ENCODE results near the gene MOCS3. TPM values are rescaled to one million over a fixed set of nuclear protein-coding genes. Genes with fewer than 3 reads are reported as not detected.

Gene MOCS3
- total and polyA plus RNA-seq, 10 of the 15 experiments (the other 5 are each of a cell fraction or from before 2014, with no cell fraction given) = 0.87 to 5.9 (median 3.6) TPM

DNA sequence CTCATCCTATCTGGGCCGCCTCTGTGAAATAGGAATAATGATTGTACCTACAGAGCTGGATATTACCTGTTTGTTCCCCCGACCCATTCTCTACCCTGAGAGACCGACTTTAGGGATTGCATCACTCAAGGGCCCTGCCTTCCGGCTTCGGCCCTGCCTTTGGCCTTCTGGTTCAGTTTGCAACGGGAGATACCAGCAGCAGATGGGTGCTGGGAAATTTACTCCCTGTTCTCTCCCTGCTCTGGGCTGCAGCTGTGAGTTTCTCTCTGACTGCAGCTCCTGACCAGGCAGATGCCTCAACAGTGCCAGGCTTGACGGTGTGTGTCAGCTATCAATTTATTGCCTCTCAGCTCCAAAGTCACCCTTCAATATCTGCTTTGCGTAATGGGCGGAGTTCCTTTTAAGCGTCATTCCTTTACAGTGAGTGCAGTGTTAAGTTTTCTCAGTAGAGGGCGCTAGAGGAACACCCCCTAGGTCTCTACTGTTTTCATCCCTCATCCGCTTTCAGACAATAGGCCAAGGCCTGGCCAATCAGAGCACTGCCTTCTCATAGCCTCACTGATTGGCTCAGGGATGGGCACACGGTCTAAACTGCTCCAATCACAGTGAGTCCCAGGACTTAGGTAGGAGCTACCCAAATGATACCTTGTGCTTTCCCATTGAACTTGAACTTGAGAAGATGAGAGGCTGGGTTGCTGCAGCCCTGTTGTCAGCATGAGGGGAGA is 34.3 kb downstream of the MOCS3 start:
- ChIA-PET POLR2A (no interaction called here), CTCF (interaction anchor here (0.6 to 14.7 kb wide), 8 partner anchors 11 to 630 kb away, joined by 3 to 177 read pairs (median 4); partner anchors contain the start of gene BCAS4), RAD21 (ENCODE audit: unreplicated experiment) (interaction anchor here (0.7 to 1.3 kb wide), 2 partner anchors 199 kb away, joined by 3 read pairs; no protein-coding TSS in a partner anchor)

More for the DNA sequence above, 34.3 kb downstream of the MOCS3 start:
- intact Hi-C loops (cut with micrococcal nuclease; ENCODE audit: unreplicated experiment) = no loop called here
- WGBS (ENCODE audit: insufficient coverage, insufficient replicate concordance, low lambda C conversion rate, missing lambda C conversion rate) = 54% methylated on average over 12 of the region's 13 CpGs
- BruUV-seq (replicated peaks) = no TSS peak
- FAIRE-seq (peak; percentile 56), ATAC-seq (peak; percentile 98), DNase-seq (ENCODE audit: low read depth, low spot score) (peak; percentile 17)
- Histone ChIP-seq H3K4me1 (ENCODE audit: control insufficient read depth, insufficient read depth, low read length) (no peaks in the 10 kb centered on the region), H3K9me3 (replicated peaks; ENCODE audit: control insufficient read depth, insufficient read depth, low read length) (no peaks in the 10 kb centered on the region), H3K4me3 (no peak overlapping the region), H3K4me2 (ENCODE audit: control insufficient read depth, insufficient read depth) (no peak overlapping the region), H3K9ac (ENCODE audit: control insufficient read depth, insufficient read depth, low read length) (no peak overlapping the region), H3K79me2 (ENCODE audit: control insufficient read depth, insufficient read depth, low read length) (no peaks in the 10 kb centered on the region), H3K27me3 (replicated peaks in 1 of 2; ENCODE audit: control insufficient read depth in 2 of 2, insufficient read depth in 2 of 2, low read length in 1 of 2) (no peaks in the 10 kb centered on the region), H4K20me1 (ENCODE audit: control insufficient read depth, insufficient read depth) (no peaks in the 10 kb centered on the region), H2AFZ (ENCODE audit: control insufficient read depth, low read depth, low read length) (no peak overlapping the region), H3K27ac (ENCODE audit: control insufficient read depth, insufficient read depth) (no peak overlapping the region), H3K36me3 (ENCODE audit: control insufficient read depth in 2 of 2, insufficient read depth in 2 of 2, low read length in 1 of 2) (no peaks in the 10 kb centered on the region)
- SMC1A ChIA-PET (ENCODE audit: uncharacterized antibody, unreplicated experiment) = interaction anchor here (0.6 kb wide), 1 partner anchor 24 kb away, joined by 3 read pairs; no protein-coding TSS in a partner anchor
- in situ Hi-C loops (cut with MboI) = no loop called here
- TF ChIP-seq JUNB (IDR thresholded peaks at IDR 0.05) (no peak), SREBF1 (IDR thresholded peaks at IDR 0.05; ENCODE audit: low read length) (no peak), NFYB (IDR thresholded peaks at IDR 0.05; ENCODE audit: insufficient read depth, low read depth, low read length) (peak; percentile 79), ZBTB33 (IDR thresholded peaks at IDR 0.05) (no peak), PAX5 (IDR thresholded peaks at IDR 0.05; ENCODE audit: borderline replicate concordance, low read depth, low read length) (no peak), CTCF (IDR thresholded peaks at IDR 0.05 in 2 of 3, conservative IDR thresholded peaks at IDR 0.05 in 1 of 3; ENCODE audit: control insufficient read depth in 2 of 3, extremely low read depth in 1 of 3, insufficient read depth in 1 of 3, low read depth in 3 of 3, low read length in 3 of 3) (peak; percentile 40 to 58 (median 53)), ZZZ3 (IDR thresholded peaks at IDR 0.05; ENCODE audit: control insufficient read depth, insufficient read length, low read depth) (no peak), RAD21 (IDR thresholded peaks at IDR 0.05; ENCODE audit: insufficient read depth, low read depth, low read length) (peak; percentile 38; the same call in 1 of the 2 replicates), SMC3 (IDR thresholded peaks at IDR 0.05; ENCODE audit: borderline replicate concordance, low read length) (peak; percentile 17; the same call in 1 of the 2 replicates)
- TF ChIP-seq, protein P1, sequence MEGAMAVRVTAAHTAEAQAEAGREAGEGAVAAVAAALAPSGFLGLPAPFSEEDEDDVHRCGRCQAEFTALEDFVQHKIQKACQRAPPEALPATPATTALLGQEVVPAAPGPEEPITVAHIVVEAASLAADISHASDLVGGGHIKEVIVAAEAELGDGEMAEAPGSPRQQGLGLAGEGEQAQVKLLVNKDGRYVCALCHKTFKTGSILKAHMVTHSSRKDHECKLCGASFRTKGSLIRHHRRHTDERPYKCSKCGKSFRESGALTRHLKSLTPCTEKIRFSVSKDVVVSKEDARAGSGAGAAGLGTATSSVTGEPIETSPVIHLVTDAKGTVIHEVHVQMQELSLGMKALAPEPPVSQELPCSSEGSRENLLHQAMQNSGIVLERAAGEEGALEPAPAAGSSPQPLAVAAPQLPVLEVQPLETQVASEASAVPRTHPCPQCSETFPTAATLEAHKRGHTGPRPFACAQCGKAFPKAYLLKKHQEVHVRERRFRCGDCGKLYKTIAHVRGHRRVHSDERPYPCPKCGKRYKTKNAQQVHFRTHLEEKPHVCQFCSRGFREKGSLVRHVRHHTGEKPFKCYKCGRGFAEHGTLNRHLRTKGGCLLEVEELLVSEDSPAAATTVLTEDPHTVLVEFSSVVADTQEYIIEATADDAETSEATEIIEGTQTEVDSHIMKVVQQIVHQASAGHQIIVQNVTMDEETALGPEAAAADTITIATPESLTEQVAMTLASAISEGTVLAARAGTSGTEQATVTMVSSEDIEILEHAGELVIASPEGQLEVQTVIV (IDR thresholded peaks at IDR 0.05; ENCODE audit: borderline replicate concordance, partially characterized antibody) = no peak
